Coronary artery (tissue), 2 donors: ENCODE measurements around the gene PTPRQ.

Source experiments
- DNase-seq: peaks from one replicate; pipeline ENCODE4 v3.0.0-alpha.2; 2017; ENCODE audit warnings: low spot score
- H3K27ac ChIP-seq, 2 donors: fragments of 200-600 bp; sonication (generic); one replicate each; pipeline ENCODE4 v1.5.1; 2016 to 2019
- H3K4me3 ChIP-seq: fragments of 200-600 bp; sonication (generic); 2 replicates; pipeline ENCODE4 v1.5.1; 2016; ENCODE audit warnings: mild to moderate bottlenecking, moderate library complexity
- CTCF ChIP-seq: fragments of 200-600 bp; sonication (generic); IDR thresholded peaks from one replicate; pipeline ENCODE4 v1.5.1; 2019; ENCODE audit warnings: antibody characterized with exemption

The PTPRQ gene

GRCh38 chr12:80602455-80602854 is 158.4 kb downstream of the PTPRQ start:
- no peak for DNase-seq
- H3K27ac ChIP-seq = no peak overlapping the region
- no peak for TF ChIP-seq CTCF
- H3K4me3 ChIP-seq = no peak overlapping the region

- no peak for TF ChIP-seq CTCF
- no peak overlapping the region for H3K4me3 ChIP-seq
- H3K27ac ChIP-seq = no peak overlapping the region
- DNase-seq = no peak
Observed at GRCh38 chr12:80607361-80608135, 163.5 kb downstream of the PTPRQ start.

- no peak for TF ChIP-seq CTCF
- Histone ChIP-seq H3K4me3 (no peak overlapping the region), H3K27ac (no peak overlapping the region)
- no peak for DNase-seq
Observed at GRCh38 chr12:80617733-80618132, 173.7 kb downstream of the PTPRQ start.

- no peak for DNase-seq
- H3K4me3 ChIP-seq = no peak overlapping the region
- TF ChIP-seq CTCF = no peak
- no peak overlapping the region for H3K27ac ChIP-seq
Observed at GRCh38 chr12:80620281-80620680, 176.2 kb downstream of the PTPRQ start.

GRCh38 chr12:80622271-80622670 is 178.2 kb downstream of the PTPRQ start:
- H3K27ac ChIP-seq = no peak overlapping the region

GRCh38 chr12:80625051-80625450 is 181.0 kb downstream of the PTPRQ start:
- TF ChIP-seq CTCF = no peak

More at GRCh38 chr12:80622271-80622670, 178.2 kb downstream of the PTPRQ start:
- no peak for DNase-seq
- TF ChIP-seq CTCF = no peak
- H3K4me3 ChIP-seq = no peak overlapping the region

GRCh38 chr12:80625901-80626300 is 181.9 kb downstream of the PTPRQ start:
- no peak for TF ChIP-seq CTCF
- no peak for DNase-seq
- Histone ChIP-seq H3K4me3 (no peak overlapping the region), H3K27ac (no peak overlapping the region)

More at GRCh38 chr12:80625051-80625450, 181.0 kb downstream of the PTPRQ start:
- Histone ChIP-seq H3K4me3 (no peak overlapping the region), H3K27ac (no peak overlapping the region)
- no peak for DNase-seq
